HG02870 (cell line): Measurements from ENCODE around the gene TRMT1.

Experiments used
- ATAC-seq: cut with Tn5 transposase; IDR thresholded peaks from one replicate; pipeline ENCODE4 v1.9.1; 2021; ENCODE audit warnings: mild to moderate bottlenecking, moderate library complexity; ENCODE audit not compliant: unreplicated experiment

TRMT1 gene

DNA sequence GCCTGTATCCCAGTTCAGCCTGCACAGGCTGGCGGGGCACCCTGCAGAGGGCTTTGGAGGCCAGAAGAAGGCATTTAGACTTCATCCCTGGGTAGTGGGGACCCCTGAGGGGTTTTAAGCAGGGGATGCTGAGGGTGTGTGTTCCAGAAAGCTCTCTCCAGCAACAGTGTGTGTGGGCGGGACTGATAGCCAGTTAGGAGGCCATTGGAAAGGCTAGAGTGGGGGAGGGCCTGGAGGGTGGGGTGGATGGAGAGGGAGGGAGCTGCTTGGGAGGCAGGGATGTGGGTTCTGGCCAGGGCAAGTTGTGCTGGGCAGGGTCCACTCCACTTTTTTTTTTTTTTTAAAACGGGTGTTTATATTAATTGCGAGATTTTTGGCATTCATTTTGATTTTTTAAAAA, 42.2 kb downstream of the TRMT1 start:
- ATAC-seq, result no peak

DNA sequence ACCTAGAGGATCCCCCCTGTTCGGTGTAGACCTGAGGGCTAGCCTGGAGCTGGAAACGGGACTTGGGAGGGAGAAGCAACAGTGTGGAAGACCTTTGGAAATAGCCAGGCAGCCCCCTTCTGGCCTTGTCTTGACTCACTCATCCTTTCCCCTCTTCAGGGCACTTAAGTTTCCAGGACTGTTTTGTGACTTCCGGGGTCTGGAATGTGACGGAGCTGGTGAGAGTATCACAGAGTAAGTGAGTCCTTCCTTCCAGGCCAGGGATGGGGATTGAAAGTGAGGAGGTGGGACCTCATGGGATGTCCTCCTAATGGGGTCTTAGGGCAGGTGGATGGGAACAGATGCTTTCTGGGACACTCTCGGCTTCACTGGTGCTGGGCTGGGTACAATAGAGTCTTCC, 43.3 kb downstream of the TRMT1 start:
- no peak for ATAC-seq

DNA sequence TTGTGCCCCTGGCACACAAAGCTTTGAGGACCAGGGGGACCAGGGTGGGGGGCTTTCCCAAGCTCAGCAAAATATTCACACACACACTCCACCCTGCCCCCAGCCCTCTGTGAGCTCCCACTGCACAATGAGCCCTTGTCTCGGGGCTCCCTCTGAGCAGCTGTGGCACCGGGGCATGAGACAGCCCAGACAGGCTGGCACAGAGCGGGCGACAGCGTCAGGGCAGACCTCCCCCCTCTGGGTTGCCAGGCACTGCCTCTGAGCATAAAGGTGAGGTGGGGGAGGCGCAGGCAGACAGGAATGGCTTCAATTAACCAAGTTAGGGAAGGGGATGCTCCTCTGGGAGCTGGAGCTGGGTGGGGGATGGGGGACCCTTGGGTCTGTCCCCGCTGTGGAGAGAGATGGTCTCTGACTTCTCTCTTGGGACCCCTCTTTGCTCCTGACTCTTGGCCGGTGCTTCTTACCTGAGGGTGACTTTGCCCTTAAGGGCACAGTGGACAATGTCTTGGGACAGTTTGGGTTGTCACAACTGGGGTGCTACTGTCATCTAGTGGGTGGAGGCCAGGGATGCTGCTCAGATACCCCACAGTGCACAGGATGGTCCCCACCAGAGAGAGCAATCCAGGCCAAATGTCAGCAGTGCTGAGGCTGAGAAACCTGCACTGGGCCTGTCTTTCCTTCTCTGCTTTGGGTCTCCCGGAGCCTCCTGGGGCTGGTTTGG, 44.2 kb downstream of the TRMT1 start:
- ATAC-seq, result no peak

DNA sequence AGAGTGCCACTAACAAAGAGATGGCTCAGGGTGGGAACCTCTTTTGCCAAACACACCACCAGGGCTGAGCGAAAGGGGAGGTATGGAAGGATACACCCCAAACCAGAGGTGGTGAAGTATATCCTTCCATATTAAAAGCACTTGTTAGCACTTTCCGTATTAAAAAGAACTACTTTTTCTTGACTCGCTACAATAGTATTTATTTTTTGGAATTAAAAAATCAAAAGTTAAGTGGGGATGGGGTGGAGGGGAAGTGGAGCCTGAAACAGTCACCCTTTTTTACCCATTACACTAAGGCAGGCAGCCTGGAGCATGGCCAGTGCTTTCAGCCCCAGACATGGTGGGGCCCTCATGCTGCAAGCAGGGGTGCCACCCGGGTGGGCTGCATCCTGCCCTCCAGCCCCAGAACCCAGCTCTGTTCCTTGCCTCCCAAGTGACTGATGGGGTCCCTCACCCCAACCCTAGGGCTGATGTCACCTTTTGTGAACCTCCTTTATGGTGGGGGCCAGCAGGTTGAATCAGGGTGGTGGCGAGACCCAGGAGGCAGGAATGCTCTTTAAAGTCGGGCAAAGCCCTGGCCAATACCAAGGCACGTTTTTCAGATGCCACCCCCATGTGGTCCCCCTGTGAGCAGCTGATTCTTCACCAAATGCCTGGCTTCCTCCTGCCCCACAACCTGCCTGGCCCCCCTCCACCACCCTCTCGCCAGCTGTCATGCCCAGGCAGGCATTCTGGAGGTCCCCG, 44.9 kb downstream of the TRMT1 start:
- ATAC-seq, result no peak

DNA sequence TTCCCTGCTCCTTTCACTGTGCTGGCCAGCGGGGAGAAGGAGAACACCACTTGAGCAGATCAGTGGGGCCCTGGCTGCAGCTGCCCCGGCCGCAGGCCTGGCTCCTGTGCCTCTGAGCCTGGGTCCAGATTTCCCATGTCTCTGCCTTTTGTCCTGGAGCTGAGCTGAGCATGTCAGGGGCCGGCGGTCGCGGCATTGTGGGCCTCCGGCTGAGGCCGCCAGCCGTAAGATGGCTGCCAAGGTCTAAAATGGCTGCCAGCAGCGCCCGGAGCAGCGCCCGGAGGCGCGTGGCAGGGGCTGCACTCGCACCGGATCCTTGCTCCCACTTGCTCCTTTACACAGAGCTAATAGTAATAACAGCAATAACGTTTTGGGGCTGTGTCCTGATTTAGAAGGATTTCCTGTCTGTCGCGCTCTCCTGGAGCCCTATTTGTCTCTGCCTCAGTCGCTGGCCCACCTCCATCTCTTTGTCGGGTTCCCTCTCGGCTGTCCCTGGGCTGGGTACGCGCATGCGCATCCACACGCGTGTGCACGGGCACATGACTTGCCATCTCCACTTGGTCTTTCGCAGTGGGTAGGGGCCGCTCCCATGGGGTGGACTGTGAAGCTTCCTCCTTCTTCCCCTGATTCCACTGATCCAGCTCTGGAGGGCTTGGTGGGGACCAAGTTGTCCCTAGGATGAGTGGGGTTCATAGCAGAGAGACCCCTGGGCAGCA, 46.0 kb downstream of the TRMT1 start:
- no peak for ATAC-seq

DNA sequence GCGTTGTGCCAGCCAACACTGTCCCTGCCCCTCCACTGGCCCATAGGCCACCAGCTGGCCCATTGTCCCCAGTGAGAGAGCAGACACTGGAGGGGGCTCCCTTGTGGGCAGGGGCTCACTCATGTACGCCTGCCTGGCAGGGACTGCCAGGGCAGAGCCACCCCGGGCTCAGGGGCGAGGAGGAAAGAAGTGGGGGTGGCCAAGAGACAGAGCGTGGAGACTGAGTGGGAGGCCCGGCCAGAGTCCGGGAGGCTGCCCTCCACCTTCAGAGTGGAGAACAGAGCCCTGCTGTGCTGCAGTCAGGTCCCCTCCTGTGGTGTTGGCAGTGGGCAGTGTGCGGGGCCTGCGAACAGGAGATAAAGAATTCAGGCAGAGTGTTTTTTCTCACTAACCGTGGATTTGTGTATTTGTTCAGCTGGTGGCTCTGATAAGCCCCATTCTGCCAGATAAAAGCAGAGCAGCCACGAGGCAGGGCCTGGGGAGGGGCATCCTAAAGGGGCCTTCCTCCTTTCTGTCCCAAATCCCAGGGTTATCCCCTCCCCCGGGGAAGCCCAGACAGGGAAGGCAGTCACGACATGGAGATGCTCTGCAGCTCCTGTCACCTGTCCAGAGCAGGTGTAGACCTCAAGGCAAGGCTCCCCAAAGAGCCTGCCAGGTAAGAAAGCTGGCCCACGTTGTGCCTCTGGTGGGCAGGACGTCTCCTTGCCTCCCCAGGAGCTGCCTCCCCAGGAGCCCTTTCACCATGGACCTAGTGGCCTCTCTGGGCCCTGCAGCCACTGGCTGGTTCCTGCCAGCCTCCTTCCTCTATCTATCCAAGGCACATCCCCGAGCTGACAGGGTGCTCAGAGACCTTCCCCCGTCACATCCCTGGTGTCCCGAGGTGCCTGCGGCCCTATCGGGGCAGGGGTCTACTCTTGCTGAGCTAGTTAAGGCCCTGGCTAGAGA, 46.9 kb downstream of the TRMT1 start:
- no peak for ATAC-seq

DNA sequence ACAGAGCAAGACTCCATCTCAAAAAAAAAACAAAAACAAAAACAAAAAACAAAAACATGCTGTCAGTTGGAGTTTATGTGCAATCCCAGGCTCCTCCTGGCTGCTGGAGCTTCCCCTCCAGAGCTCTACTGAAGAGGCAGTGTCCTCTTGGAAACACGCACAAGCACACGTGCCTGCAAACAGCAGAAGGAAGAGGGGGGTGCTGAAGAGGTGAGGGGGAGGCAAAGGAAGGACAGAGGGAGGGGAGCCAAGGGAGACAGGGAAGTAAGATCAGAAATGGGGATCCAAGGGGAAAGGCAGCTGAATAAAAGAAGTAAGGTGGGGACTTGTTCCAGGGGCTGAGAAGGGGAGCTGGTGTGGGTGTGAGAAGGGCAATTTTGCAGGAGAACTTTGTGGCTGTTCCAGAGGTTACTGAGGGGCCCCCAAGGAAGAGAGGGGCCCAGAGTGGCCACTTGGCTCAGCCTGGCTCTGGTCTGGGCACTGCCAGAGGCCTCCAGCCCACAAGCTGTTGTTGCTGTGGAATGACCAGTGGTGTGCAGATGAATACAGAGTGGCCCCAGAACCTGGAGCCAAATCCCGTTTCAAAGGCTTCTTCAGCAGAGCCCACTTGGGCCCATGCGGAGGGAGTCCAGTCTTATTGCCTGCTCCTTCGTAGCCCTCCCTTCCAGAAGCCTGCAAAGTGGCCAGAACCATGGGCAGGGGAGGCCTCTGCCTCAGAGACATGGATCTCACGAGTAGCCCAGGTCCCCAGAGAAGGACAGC, 48.3 kb downstream of the TRMT1 start:
- ATAC-seq, result no peak

DNA sequence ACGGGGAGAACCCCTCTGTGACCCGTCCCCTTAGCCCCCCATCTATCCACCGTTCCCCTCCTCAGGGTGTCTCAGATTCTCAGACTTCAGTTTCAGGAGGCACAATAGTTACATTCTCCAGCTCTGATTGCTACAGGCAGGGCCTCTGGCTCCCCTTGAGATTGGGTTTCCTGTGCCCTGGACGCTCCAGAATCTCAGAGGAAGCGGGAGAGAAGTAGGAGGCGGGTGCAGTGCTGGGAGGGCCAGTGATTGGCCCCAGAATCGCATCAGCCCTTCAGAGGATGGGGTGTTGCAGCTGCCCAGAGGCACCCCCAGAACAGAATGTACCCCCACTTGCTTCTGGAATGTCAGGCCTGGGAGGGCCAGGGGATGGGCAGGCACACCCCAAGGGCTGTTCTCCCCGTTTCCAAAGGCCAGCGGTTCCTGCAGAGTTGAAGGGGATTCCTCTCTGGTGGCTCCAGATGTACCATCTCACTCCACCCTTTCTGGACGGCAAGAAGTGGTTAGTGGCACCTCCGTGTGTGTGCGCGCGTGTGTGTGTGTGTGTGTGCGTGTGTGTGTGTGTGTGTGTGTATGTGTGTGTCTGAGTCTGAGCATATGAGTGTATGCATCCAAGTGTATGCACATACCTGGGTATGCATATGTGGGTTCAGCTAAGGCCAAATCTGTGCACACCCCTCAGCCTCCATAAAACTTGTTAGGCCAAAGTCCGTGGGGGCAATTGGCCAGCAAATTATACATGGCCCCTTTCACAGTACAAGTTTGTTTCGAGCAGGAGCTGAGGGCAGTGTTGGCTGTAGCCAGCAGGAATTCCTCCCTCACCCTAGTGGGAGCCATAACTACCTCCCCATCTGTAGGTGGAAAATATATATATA, 49.4 kb downstream of the TRMT1 start:
- no peak for ATAC-seq

DNA sequence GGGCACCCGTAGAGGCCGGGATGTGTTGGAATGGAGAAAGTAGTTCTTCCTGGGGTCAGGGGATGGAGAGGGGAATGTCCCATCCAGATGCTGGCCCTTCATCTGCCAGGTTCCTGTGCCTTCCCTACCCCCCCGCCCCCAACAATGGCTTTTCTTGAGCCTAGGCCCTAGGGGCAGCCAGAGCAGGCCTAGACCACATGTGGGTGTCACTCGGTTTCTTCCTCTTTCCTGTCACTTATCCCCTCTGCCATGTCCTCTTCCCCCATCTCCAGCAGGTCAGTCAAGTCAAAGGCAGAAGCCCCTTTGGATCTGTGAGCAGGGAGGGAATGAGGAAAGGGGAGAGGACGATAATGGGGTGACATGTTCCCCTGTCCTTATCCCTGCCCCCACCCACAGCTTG, 50.3 kb downstream of the TRMT1 start:
- ATAC-seq, result no peak

DNA sequence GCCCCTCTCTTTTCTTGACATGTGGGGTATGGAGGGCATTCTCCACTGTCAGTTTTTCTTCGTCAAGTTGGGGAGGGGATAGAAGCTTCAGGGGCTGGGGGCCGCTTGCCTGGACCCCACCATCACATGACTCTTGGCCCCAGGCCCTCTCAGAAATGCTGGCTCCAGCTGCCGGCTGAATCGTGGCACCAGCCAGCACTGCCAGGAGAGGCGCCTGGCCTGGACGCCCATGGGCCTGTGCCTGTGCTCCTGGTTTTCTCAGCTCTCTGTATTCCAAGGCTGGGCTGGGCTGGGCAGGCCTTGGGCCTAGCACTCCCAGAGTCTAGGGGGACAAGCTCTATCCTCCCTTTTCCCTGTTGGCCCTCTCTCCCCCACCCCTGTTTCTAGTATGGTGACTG, 52.4 kb downstream of the TRMT1 start:
- no peak for ATAC-seq

DNA sequence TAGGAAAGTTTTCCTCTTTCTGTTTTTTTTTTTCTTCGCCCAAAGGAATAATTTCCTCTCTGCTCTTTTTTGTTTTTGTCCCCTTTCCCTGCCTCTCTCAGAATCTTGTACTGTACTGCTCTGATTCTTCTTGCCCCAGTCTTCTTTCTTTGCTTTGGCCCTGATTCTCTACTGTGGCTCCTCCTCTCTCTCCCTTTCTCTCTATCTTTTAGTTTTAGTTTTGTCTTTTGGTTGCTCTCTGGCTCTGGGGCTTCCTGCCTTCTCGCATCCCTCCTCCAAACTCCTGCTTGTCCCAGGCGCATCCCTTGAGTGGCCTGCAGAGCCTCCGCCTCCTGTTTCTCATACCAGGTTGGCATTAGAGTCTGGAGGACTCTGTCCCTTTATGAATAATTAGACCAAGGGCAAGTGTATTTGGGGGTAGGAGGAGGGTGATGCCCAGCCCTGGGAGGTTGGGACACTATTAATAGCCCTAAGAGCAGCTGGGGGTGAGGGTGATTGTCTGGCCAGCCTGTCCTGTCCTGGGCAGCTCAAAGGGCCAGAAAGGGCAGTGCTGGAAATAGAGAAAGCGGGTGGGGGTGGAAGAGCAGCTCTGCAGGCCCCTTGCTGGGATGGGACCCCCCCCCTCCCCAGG, 53.0 kb downstream of the TRMT1 start:
- ATAC-seq, result no peak

DNA sequence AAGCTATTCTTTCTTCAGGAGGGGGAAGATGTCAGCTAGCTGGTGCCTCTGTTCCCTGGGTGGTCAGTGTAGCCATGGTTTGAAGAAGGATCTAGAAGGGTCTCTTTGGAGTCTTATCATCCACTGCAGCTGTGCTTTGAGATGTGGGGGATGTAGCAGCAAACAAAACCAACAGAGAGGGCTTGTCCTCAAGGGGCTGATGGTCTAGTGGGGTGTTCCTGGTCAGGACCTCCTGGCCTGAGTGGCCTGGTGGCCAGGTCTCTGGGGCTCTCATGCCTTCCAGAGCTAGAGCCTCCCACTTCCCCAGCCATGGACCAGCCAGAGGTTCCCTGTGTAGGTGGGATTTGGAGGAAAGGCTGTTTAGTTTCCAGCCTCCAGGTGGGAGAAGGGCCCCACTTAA, 54.2 kb downstream of the TRMT1 start:
- no peak for ATAC-seq

DNA sequence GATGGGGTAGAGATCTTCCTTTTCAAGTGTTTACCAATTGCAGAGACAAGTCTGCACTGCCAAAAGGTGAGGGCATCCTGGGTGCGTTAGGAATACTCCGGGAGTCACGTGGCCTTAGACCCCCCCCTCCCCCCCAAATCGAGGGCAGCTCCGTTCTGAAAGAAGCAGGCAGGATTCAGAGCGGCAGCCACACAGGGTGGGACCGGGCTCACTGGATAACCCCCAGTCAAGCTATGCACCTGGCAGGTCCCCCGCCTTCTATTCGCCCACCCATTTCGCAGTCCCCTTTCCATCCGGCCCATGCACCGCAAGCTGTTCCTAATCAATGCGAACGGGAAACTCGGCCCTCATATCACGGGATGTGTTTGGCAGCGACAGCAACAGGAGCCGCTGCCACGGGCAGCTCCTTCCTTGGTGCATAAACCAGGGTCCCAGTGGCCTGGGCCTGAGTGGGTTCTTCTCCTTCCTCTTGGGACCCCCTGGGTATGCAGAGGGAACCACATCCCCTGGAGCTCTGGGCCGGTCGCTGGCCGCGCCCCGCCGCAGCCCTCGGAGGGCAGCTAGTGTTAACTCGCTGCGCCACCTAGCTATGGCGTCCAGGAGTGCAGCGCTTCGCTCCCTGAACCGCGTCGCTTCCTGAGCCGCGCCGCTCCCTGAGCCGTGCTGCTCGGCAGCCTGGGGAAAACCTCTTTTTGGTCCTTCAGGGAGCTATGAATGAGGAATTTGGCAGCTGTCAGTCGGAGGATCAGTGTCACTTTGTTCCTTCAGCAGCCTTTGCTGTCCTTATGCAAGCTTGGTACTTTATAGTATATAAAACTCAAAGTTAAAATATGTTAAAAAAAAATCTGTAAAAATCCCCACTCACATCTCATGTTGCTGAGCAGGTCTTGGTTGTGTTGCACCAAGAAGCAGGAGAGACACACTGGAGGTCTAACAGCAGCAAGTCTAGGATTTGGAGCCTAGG, 55.3 kb downstream of the TRMT1 start:
- ATAC-seq, result no peak

DNA sequence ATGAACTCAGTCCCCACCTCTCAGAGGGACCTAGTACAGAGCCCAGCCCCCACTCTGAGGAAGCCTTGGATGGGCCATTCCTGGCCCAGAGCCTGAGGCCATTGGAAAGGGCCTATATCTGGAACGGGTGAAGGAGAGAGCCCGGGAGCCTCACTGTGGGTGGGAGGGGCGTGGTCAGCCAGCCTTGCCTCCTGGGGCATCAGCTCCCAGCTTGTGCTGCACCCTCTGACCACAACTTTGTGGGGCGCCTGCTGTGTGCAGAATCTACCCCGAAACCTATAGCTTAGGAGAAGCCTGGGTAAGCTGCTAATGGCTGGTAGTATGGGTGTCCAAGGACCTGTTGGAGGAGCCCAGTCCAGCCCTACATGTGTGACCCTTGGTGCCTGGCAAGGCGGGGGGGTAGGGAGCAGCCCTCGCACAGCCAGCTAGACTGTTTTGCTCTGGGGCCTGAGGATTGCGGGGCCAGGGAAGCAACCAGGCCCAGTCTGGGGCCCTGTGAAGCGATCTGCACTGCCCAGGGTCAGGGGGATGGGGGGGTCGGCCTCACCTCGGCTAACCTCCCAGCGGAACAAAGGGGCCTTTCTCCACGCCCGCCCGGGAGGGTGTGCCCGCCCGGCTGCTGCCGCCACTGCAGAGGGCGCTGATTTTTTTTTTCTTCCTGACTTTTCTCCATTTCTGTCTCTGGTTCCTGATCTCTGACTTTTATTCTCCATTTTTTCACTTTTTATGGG, 56.1 kb downstream of the TRMT1 start:
- no peak for ATAC-seq

DNA sequence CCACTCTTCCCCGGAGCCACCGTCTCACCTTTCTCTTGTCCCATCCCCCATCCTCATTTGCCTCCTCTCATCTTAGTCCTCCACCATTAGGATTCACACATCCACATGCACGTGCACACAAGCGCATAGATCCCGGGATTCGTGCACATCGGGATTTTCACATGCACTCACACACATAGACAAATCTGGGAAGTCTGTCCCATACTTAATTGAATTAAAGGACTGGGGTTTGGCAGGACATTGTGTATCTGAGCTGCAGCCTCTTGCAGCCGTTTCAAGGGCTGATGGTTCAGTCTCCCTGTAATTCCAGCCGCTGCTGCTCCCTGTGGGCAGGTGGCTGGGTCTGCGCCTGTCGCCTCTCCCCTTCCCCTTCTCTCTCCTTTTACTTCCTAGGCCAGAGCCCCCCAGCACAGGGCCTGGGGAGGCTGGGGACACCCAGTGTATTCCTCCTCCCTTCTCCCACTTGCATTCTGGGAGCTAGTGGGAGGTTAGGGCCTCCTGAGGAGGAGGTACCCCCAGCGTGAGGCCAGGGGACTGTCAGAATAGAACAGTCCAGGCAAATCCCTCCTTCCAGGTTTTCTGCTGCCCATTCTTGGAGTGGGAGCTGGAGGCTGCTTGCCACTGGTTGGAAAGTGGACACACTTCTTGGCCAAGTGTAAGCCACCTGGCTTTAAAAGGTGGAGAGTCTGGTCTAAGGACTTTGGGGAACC, 57.4 kb downstream of the TRMT1 start:
- no peak for ATAC-seq

DNA sequence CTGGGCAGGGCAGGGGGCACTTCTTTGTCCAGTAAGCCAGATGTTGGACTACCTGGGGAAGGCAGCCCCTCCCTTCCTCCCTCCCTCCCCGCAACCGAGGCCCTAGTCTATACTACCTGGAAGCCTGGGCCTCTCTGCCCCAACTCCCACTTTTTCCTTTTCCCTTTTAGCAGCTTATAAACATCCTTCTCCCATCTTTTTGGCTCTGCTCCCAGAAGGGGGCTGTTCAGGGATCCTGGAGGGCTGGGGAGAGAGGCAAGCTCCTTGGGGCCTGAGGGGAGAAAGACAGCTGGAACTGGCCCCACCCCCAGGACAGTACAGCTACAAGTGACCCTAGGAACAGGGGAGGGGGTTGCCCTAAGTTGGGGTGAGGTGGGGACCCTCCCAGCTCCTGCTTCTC, 58.8 kb downstream of the TRMT1 start:
- ATAC-seq, result no peak
